B cell (primary cell): ENCODE measurements around the gene MYDGF.

Experiments used
- EZH2 ChIP-seq: IDR thresholded peaks from 2 replicates; pipeline ENCODE4 v1.6.1; 2012; ENCODE audit warnings: borderline replicate concordance, low read depth, mild to moderate bottlenecking, moderate library complexity, low read length; ENCODE audit not compliant: insufficient read depth, poor library complexity, severe bottlenecking
- TF ChIP-seq, protein P1 (sequence below): fragments of 200-600 bp; IDR thresholded peaks from one replicate; pipeline ENCODE4 v1.8.0; 2022; ENCODE audit warnings: antibody characterized with exemption, mild to moderate bottlenecking

DNA sequence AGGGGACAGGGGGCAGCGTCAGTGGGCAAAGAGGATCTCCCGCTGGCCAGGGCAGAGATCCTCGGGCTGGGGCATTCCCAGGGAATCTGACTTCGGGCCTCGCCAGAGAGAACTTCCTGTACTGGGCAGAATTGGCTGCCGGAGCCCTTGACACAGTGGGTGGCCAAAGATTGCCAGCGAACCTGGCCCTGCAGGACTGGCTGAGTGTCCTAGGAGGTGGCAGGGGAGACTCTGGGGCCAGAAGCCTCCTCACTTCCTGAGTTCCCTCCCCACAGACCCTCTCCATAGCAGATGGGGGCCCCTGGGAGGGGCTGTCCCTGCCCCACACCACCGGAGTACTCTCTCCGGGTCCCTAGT is 34.2 kb upstream of the MYDGF start:
- no peak for TF ChIP-seq EZH2
- TF ChIP-seq, protein P1, sequence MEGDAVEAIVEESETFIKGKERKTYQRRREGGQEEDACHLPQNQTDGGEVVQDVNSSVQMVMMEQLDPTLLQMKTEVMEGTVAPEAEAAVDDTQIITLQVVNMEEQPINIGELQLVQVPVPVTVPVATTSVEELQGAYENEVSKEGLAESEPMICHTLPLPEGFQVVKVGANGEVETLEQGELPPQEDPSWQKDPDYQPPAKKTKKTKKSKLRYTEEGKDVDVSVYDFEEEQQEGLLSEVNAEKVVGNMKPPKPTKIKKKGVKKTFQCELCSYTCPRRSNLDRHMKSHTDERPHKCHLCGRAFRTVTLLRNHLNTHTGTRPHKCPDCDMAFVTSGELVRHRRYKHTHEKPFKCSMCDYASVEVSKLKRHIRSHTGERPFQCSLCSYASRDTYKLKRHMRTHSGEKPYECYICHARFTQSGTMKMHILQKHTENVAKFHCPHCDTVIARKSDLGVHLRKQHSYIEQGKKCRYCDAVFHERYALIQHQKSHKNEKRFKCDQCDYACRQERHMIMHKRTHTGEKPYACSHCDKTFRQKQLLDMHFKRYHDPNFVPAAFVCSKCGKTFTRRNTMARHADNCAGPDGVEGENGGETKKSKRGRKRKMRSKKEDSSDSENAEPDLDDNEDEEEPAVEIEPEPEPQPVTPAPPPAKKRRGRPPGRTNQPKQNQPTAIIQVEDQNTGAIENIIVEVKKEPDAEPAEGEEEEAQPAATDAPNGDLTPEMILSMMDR: no peak
